ENCODE measurements around the gene LTBP1. TPM values are rescaled to one million over a fixed set of nuclear protein-coding genes. Genes with fewer than 3 reads are reported as not detected.
"Not testable (repeated sequence)": the region's sequence is repeated elsewhere in the genome, so short reads cannot be mapped to it uniquely, and the experiment has no call there.

The LTBP1 gene
- total and polyA plus RNA-seq, 2 experiments from 2014 or later, result 216 to 509 TPM

- TF ChIP-seq, protein P1, sequence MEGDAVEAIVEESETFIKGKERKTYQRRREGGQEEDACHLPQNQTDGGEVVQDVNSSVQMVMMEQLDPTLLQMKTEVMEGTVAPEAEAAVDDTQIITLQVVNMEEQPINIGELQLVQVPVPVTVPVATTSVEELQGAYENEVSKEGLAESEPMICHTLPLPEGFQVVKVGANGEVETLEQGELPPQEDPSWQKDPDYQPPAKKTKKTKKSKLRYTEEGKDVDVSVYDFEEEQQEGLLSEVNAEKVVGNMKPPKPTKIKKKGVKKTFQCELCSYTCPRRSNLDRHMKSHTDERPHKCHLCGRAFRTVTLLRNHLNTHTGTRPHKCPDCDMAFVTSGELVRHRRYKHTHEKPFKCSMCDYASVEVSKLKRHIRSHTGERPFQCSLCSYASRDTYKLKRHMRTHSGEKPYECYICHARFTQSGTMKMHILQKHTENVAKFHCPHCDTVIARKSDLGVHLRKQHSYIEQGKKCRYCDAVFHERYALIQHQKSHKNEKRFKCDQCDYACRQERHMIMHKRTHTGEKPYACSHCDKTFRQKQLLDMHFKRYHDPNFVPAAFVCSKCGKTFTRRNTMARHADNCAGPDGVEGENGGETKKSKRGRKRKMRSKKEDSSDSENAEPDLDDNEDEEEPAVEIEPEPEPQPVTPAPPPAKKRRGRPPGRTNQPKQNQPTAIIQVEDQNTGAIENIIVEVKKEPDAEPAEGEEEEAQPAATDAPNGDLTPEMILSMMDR (IDR thresholded peaks at IDR 0.05; ENCODE audit: low read depth, low read length), result no peak
- H3K9me3 ChIP-seq (ENCODE audit: low read depth), result no peaks in the 10 kb centered on the region
- DNase-seq (ENCODE audit: low read depth in 1 of 2, low spot score in 1 of 2), result no peak
- no peaks in the 10 kb centered on the region for H3K36me3 ChIP-seq
- H3K4me1 ChIP-seq (ENCODE audit: low read depth), result peaks cover 13% of the 10 kb centered on the region
- H3K27me3 ChIP-seq, result no peaks in the 10 kb centered on the region
- H3K4me3 ChIP-seq, result no peak overlapping the region
- H3K27ac ChIP-seq, result peak overlapping the region; percentile 8
Measured at GRCh38 chr2:33435518-33435917, 488.8 kb downstream of the LTBP1 start.

DNA sequence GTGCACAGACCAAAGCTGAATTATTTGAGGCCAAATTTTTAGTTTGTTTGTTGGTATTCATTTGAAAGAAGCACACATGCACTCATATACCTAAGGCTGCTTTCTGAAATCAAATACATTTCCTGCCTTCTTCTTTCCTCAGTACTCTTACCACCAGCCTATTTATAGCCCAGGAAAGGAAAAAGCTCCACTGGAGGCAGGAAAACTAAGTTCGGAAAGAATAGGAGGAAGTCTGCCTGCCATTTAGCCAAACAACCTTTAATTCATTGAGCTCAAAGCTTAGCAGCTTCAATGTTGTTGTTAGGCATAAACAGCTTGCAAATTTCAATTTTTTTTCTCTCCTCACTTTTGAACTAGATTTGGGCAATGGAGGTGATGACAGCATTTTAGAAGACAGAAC, 489.3 kb downstream of the LTBP1 start:
- Histone ChIP-seq H3K9me3 (ENCODE audit: low read depth) (no peaks in the 10 kb centered on the region), H3K4me1 (ENCODE audit: low read depth) (peaks cover 13% of the 10 kb centered on the region), H3K27ac (peak overlapping the region; percentile 8), H3K27me3 (no peaks in the 10 kb centered on the region), H3K4me3 (no peak overlapping the region), H3K36me3 (no peaks in the 10 kb centered on the region)
- TF ChIP-seq, protein P1 (IDR thresholded peaks at IDR 0.05; ENCODE audit: low read depth, low read length), result no peak
- peak; percentile 41 for DNase-seq (ENCODE audit: low read depth in 1 of 2, low spot score in 1 of 2)

DNA sequence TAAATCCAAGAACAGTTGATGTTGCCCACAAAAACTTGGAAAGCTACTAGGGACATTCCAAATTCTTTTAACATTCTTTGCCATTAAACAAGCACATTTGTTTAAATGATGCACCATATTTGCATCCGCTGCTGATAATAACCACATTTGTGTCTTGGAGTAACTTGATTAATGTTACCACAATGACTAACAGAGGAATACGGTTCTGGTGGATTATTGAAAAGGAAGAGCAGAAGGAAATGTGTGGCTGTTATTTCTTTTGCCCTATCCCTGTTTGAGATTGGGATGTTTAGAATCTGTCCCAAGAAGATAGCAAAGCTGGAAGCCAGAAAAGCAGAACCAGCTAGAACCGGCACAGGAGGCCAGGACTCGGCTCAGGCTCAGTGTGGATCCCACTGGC, 490.5 kb downstream of the LTBP1 start:
- Histone ChIP-seq H3K36me3 (no peaks in the 10 kb centered on the region), H3K27ac (no peak overlapping the region), H3K4me3 (no peak overlapping the region), H3K27me3 (no peaks in the 10 kb centered on the region), H3K9me3 (ENCODE audit: low read depth) (no peaks in the 10 kb centered on the region), H3K4me1 (ENCODE audit: low read depth) (peaks cover 13% of the 10 kb centered on the region)
- TF ChIP-seq, protein P1 (IDR thresholded peaks at IDR 0.05; ENCODE audit: low read depth, low read length), result no peak
- peak in 1 of 2 donors; percentile 92 for DNase-seq (ENCODE audit: low read depth in 1 of 2, low spot score in 1 of 2)

GRCh38 chr2:33437815-33438214, 491.1 kb downstream of the LTBP1 start:
- Histone ChIP-seq H3K4me1 (ENCODE audit: low read depth) (peaks cover 13% of the 10 kb centered on the region), H3K27ac (no peak overlapping the region), H3K4me3 (no peak overlapping the region), H3K36me3 (no peaks in the 10 kb centered on the region), H3K9me3 (ENCODE audit: low read depth) (no peaks in the 10 kb centered on the region), H3K27me3 (no peaks in the 10 kb centered on the region)
- no peak for DNase-seq (ENCODE audit: low read depth in 1 of 2, low spot score in 1 of 2)
- TF ChIP-seq, protein P1 (IDR thresholded peaks at IDR 0.05; ENCODE audit: low read depth, low read length), result no peak

GRCh38 chr2:33441235-33441810, 494.6 kb downstream of the LTBP1 start:
- no peaks in the 10 kb centered on the region for H3K27me3 ChIP-seq
- no peak overlapping the region for H3K4me3 ChIP-seq
- peak; percentile 76 to 83 for DNase-seq (ENCODE audit: low read depth in 1 of 2, low spot score in 1 of 2)
- no peaks in the 10 kb centered on the region for H3K36me3 ChIP-seq
- TF ChIP-seq, protein P1 (IDR thresholded peaks at IDR 0.05; ENCODE audit: low read depth, low read length), result peak; percentile 83
- no peaks in the 10 kb centered on the region for H3K9me3 ChIP-seq (ENCODE audit: low read depth)
- H3K27ac ChIP-seq, result no peak overlapping the region
- peaks cover 22% of the 10 kb centered on the region for H3K4me1 ChIP-seq (ENCODE audit: low read depth)

GRCh38 chr2:33442052-33442451, 495.3 kb downstream of the LTBP1 start:
- DNase-seq (ENCODE audit: low read depth in 1 of 2, low spot score in 1 of 2); H3K36me3 ChIP-seq; H3K9me3 ChIP-seq (ENCODE audit: low read depth); H3K27me3 ChIP-seq; H3K27ac ChIP-seq; H3K4me3 ChIP-seq: not testable (repeated sequence)
- H3K4me1 ChIP-seq (ENCODE audit: low read depth), result peaks cover 16% of the 10 kb centered on the region

All from cardiac muscle cell (in vitro differentiated cells and primary cell).